OCI-LY1 (cell line): Measurements from ENCODE around the gene KCNT1.

ENCODE experiments used
- EZH2 ChIP-seq: fragments of 200-600 bp; sonication (generic), shearing (Covaris generic); IDR thresholded peaks from 2 replicates; pipeline ENCODE4 v1.8.0; 2017; ENCODE audit warnings: borderline replicate concordance, mixed run types, mild to moderate bottlenecking, antibody characterized with exemption, low read length, moderate library complexity, mixed read lengths
- TF ChIP-seq, protein P1 (sequence below): fragments of 200-600 bp; sonication (generic), shearing (Covaris generic); IDR thresholded peaks from 2 replicates; pipeline ENCODE4 v1.5.1; 2017; ENCODE audit warnings: mild to moderate bottlenecking, antibody characterized with exemption, low read length, moderate library complexity, mixed read lengths

DNA sequence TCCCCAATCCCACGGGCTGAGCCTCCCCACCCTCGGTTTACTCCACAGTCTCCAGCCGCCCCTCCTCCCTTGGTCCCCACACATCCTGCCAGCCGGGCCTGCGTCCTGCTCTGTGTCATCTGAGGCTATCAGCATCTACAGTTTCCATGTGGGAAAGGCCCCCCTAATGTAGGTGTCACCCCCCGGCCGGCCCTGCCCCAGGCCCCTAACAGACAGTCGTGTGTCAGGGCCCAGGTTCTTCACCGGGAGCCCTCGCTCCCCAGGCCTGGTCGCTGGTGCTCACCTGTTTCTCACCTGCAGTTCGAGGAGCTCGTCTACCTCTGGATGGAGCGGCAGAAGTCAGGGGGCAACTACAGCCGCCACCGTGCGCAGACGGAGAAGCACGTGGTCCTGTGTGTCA lies 62.7 kb downstream of the KCNT1 start:
- TF ChIP-seq, protein P1, sequence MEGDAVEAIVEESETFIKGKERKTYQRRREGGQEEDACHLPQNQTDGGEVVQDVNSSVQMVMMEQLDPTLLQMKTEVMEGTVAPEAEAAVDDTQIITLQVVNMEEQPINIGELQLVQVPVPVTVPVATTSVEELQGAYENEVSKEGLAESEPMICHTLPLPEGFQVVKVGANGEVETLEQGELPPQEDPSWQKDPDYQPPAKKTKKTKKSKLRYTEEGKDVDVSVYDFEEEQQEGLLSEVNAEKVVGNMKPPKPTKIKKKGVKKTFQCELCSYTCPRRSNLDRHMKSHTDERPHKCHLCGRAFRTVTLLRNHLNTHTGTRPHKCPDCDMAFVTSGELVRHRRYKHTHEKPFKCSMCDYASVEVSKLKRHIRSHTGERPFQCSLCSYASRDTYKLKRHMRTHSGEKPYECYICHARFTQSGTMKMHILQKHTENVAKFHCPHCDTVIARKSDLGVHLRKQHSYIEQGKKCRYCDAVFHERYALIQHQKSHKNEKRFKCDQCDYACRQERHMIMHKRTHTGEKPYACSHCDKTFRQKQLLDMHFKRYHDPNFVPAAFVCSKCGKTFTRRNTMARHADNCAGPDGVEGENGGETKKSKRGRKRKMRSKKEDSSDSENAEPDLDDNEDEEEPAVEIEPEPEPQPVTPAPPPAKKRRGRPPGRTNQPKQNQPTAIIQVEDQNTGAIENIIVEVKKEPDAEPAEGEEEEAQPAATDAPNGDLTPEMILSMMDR, result no peak
- TF ChIP-seq EZH2, result no peak
